Measurements from ENCODE around the gene C22orf15.
A peak's percentile ranks its signal among the peaks of the same experiment; 100 is the strongest.

The C22orf15 gene

DNA sequence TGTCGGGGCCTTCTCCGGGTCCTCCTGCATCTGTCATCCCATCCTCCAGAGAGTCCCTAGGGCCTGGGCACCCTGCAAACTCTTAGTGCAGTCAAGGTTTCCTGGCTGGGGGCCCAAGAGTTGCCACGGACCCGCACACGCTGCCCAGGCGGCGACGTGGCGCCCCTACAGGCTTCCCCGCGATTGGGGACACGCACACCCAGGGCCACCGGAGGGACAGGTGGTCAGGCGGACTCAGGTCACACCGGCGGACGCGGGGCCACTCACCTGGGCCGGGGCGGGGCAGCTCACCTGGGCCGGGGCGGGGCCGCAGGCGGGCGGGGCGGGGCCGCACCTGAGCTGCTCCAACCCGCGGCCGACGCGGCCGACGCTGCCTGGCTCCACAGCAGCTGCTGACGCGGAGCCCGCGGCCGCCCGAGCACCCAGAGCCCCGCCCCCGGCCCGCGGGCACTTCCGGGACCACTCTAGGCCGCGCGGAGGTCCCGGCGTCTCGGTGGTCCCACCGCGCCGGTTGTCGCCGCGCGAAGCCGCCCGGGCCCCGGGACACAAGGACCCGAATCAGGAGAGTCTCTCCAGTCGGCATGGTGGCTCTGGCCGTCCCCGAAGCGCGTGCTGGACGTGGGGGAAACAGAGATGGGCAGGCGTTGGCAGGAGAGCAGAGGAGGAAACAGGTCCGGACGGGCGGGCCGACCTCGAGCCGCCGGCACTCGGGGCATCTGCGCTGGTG is 11.9 kb upstream of the C22orf15 start, which contains the start of gene ZNF70:
Gene ZNF70, minus strand, starts transcription at position 399 of the 727 bp plus-strand sequence. CDS start 5,972 bp downstream, outside the sequence.
- DNase-seq (ENCODE audit: low spot score), result peak; percentile 92

- DNase-seq (ENCODE audit: low spot score), result no peak
Observed at GRCh38 chr22:23751441-23751996, 11.3 kb upstream of the C22orf15 start.

GRCh38 chr22:23752090-23752691 is 10.6 kb upstream of the C22orf15 start:
- DNase-seq (ENCODE audit: low spot score), result no peak

DNA sequence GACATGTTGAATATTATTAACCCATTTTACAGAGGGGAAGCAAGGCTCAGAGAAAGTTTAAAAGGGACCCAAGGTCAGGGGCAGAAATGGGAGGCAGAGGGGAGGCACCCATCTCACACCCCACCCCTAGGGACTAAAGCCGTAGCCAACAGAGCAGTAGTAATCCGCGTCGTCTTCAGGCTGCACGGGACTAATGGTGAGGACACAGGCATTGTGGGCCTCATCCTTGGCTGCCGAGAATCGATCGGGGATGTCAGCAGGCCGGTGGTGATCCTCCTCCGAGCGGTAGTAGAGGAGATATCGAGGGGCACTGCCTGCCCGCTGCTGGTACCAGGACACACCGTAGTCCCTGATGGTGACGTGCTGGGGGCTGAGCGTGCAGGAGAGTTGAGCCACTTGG is 10.0 kb upstream of the C22orf15 start:
- DNase-seq (ENCODE audit: low spot score), result no peak

DNA sequence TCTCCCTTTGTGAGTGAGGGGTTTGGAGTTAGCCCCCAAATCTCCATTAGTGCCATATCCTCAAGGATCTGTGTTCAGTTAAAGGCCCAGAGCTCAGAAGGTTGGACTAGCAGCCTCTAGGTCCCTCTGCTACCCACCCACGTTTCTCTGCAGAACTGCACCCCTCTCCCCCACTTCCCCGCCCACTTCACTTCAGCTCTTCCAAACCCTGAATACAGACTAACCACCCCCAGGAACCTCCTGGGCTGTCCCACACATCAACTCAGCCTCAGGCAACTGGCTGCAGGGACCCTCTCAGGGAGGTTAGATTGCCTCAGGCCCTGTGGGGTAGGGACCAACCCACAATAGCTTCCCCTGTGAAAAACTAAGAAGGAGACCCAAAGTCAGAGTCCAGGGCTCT is 9.4 kb upstream of the C22orf15 start:
- no peak for DNase-seq (ENCODE audit: low spot score)

DNA sequence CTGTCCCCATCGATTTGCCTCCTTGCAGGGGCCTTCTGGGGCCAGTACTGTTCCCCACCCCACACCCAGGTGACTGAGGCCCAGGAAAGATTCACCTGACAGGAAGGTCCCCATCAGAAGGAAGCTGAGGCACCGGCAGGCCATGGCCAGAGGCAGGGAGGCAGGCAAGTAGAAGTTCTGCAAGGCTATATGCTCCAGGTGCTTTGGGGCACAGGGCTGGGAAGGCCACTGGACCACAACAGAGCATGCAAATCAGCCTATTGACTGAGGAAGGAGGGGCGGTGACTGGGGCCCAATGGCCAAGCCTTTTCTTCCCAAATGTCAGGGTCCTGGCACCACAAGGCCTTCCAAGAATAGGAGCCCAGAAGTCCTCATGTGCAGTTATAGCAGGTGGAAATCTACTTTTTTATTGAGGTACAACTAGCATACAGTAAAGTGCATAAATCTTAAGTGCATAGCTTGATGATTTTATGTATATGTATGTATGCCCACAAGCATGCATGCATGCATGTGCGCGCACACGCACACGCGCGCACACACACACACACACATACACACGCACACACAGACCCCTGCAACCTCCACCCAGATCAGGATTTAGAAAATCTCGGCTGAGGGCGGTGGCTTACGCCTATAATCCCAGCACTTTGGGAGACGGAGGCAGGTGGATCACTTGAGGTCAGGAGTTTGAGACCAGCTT is 8.4 kb upstream of the C22orf15 start, which contains the start of gene VPREB3:
Gene VPREB3, minus strand, starts transcription at position 206 of the 700 bp plus-strand sequence. Its CDS starts 62 bp downstream, at position 144.
- DNase-seq (ENCODE audit: low spot score), result no peak

DNA sequence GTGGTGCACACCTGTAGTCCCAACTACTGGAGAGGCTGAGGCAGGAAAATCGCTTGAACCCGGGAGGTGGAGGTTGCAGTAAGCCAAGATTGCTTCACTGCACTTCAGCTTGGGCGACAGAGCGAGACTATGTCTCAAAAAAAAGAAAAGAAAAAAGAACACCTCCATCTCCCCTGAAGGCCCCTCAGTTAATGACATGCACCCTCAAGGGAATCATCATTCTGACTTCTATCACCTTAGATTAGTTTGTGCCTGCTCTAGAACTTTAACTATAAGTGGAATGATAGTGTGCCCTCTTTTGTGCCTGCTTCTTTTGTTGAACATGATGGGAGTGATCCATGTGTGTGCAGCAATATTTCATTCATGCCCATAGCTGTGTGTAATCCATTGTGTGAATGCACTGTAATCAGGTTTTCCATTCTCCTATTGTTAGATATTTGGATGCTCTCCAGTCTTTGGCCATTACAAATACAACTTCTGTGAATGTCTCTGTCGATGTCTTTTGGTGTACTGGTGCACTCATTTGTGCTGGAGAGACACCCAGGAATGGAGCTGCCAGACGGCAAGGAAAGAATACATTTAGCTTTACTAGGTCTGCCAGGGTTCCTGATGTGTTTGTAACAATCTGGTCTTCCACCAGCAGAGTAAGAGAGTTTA is 7.7 kb upstream of the C22orf15 start:
- DNase-seq (ENCODE audit: low spot score), result no peak

GRCh38 chr22:23755711-23756110 is 7.1 kb upstream of the C22orf15 start:
- DNase-seq (ENCODE audit: low spot score), result no peak

- no peak for DNase-seq (ENCODE audit: low spot score)
Observed at GRCh38 chr22:23756891-23757290, 5.9 kb upstream of the C22orf15 start.

- DNase-seq (ENCODE audit: low spot score), result no peak
Observed at GRCh38 chr22:23759566-23759965, 3.2 kb upstream of the C22orf15 start.

GRCh38 chr22:23760056-23760455 is 2.7 kb upstream of the C22orf15 start:
- DNase-seq (ENCODE audit: low spot score), result no peak

DNA sequence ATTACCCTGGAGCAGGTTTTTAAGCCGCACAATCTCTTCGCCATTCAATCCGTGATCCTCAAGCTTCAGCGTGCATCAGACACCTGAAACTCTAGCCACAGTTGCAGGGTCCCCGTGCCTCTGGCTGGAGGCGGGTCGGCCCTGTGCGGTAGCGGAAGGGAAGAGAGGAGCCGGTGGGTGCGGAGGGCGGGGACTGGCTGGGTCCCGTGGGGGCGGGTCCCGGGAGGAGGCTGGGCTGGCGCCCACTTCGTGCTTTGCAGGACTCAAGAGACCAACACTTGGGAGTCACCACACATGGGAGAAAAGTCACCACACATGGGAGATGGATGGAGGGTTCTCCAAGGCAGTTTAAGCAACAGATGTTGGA is 772 bp downstream of the C22orf15 start:
- DNase-seq (ENCODE audit: low spot score), result no peak

GRCh38 chr22:23763954-23764353 is 1.2 kb downstream of the C22orf15 start:
- no peak for DNase-seq (ENCODE audit: low spot score)

- DNase-seq (ENCODE audit: low spot score), result no peak
Observed at GRCh38 chr22:23764899-23765881, 2.4 kb downstream of the C22orf15 start.

DNA sequence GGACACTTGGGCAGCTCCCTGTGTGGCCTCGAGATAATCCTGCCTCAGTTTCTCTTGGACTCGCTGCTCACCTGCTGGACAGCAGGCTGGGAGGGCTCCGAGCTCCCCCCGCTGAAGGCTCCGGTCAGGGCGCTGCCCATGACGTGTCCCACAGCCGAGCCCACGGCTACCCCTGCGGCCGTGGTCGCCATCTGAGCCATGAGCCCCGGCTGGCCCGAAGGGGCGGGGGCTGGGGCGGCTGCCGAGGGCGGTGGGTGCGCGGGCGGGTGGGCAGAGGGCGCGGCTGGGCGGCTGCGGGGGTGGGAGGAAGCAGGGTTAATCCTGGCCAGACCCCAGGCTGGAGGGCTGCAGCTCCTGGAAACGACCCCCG is 4.5 kb downstream of the C22orf15 start:
- DNase-seq (ENCODE audit: low spot score), result peak; percentile 65

DNA sequence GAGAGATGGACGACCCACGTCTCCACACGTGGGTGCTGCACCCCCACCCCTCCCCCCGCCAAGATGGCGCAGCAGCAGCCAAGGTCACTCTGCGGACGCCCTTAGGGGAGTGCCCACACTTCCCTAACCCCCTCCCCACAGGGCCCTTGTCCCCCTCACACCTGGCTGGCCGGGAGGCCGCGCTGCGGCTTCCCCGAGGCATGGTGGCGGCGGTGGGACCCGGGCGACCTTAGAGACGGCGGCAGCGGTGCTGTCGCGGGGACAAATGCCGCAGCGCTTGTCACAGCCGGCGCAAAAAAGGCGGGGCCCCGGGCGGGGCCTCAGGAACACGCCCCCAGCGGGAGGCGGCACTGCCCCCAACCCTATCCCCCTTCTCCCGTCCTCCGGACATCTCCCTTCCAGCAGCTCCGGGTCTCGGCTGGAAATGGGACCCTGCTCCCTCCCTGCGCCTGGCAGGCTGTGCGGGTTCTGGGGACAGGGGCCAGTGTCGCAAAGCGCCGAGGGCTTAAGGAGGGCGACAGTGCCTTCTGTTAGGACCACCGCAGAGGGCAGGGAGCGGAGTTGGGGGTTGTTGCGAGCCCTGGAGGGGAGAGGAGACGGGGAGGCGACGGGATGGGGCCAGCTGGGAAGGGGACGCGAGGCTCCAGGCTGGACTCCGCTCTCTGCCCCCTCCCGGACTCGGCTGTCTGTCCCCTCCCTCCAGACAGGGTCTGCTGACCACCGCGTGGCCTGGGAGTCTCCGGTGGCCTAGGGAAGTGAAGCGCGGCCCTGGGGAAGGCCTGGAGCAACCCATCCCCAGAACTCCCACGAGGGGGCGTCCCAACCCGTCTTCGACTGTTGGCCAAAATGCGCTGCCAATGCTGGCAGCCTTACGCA is 5.1 kb downstream of the C22orf15 start, which contains the start of gene CHCHD10:
Gene CHCHD10, minus strand, starts transcription at position 300 of the 876 bp plus-strand sequence. Its CDS starts 98 bp downstream, at position 202.
- peak; percentile 92 for DNase-seq (ENCODE audit: low spot score)

- DNase-seq (ENCODE audit: low spot score), result no peak
Observed at GRCh38 chr22:23769321-23769965, 6.7 kb downstream of the C22orf15 start.

DNA sequence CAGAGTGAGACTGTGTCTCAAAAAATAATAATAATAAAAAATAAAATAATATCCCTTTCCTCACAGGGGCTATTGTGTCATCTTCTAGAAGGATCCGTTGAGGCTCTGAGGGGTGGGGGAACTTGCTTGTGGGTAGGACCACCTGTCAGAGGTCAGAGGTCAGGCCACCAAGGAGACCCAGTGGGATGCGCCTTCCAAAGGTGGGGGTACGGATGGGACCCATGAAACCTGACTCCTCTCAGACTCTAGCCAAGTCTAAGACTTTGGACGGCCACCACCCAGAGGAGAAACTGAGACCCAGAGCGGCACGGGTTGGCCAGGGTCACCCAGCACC is 9.5 kb downstream of the C22orf15 start:
- DNase-seq (ENCODE audit: low spot score), result no peak
